SK-N-SH treated with all-trans-retinoic acid at 6 μM for 48 hours (cell line): Measurements from ENCODE around the gene ZNF618.

Source experiments
- ATAC-seq: fragments of 200-7000 bp; cut with Tn5 transposase; 3 replicates; pipeline ENCODE4 v1.9.1; 2020; ENCODE audit warnings: mild to moderate bottlenecking, moderate library complexity
- ARNTL ChIP-seq: fragments of 450-650 bp; formaldehyde crosslinking; IDR thresholded peaks from 2 replicates; pipeline ENCODE4 v1.5.0; 2020; ENCODE audit warnings: low read depth, mild to moderate bottlenecking, moderate library complexity, borderline replicate concordance
- BACH2 ChIP-seq: fragments of 250-450 bp; sonication (Bioruptor Pico); IDR thresholded peaks from 2 replicates; pipeline ENCODE4 v1.9.0; 2021; ENCODE audit warnings: mild to moderate bottlenecking, borderline replicate concordance
- CSDC2 ChIP-seq: fragments of 250-450 bp; sonication (Bioruptor Pico); IDR thresholded peaks from 2 replicates; pipeline ENCODE4 v1.5.0; 2020; ENCODE audit warnings: mild to moderate bottlenecking, moderate library complexity
- ESRRG ChIP-seq: fragments of 250-450 bp; sonication (Bioruptor Pico); IDR thresholded peaks from 2 replicates; pipeline ENCODE4 v1.6.1; 2021; ENCODE audit warnings: mild to moderate bottlenecking
- GLIS3 ChIP-seq: fragments of 250-450 bp; sonication (Bioruptor Pico); IDR thresholded peaks from 2 replicates; pipeline ENCODE4 v1.5.0; 2020; ENCODE audit warnings: mild to moderate bottlenecking, moderate library complexity
- ISL1 ChIP-seq: fragments of 250-450 bp; sonication (Bioruptor Pico); IDR thresholded peaks from 2 replicates; pipeline ENCODE4 v2.1.2; 2022; ENCODE audit warnings: mild to moderate bottlenecking, moderate library complexity
- OSR1 ChIP-seq: fragments of 250-450 bp; sonication (Bioruptor Pico); IDR thresholded peaks from 2 replicates; pipeline ENCODE4 v1.8.0; 2022; ENCODE audit warnings: moderate library complexity, mild to moderate bottlenecking, inconsistent platforms
- PPARA ChIP-seq: fragments of 250-450 bp; sonication (Bioruptor Pico); IDR thresholded peaks from 2 replicates; pipeline ENCODE4 v1.5.0; 2020; ENCODE audit warnings: mild to moderate bottlenecking, borderline replicate concordance
- RARB ChIP-seq: fragments of 250-450 bp; sonication (Bioruptor Pico); IDR thresholded peaks from 2 replicates; pipeline ENCODE4 v1.8.0; 2021; ENCODE audit warnings: mild to moderate bottlenecking, moderate library complexity
- SNAI2 ChIP-seq: fragments of 250-450 bp; sonication (Bioruptor Pico); IDR thresholded peaks from 2 replicates; pipeline ENCODE4 v1.5.0; 2020; ENCODE audit warnings: mild to moderate bottlenecking, moderate library complexity
- TCF4 ChIP-seq: fragments of 250-450 bp; sonication (Bioruptor Pico); IDR thresholded peaks from 2 replicates; pipeline ENCODE4 v1.8.0; 2021; ENCODE audit warnings: mild to moderate bottlenecking, moderate library complexity, borderline replicate concordance
- ZC3H10 ChIP-seq: fragments of 250-450 bp; sonication (Bioruptor Pico); IDR thresholded peaks from 2 replicates; pipeline ENCODE4 v1.5.1; 2021; ENCODE audit warnings: mild to moderate bottlenecking, moderate library complexity
- ZFP3 ChIP-seq: fragments of 250-450 bp; sonication (Bioruptor Pico); IDR thresholded peaks from 2 replicates; pipeline ENCODE4 v1.5.0; 2020; ENCODE audit warnings: mild to moderate bottlenecking, moderate library complexity
- ZFP30 ChIP-seq: fragments of 450-650 bp; formaldehyde crosslinking; IDR thresholded peaks from 2 replicates; pipeline ENCODE4 v1.5.0; 2022; ENCODE audit warnings: mild to moderate bottlenecking, moderate library complexity
- ZNF565 ChIP-seq: fragments of 450-650 bp; formaldehyde crosslinking; conservative IDR thresholded peaks from 2 replicates; pipeline ENCODE4 v1.5.0; 2020; ENCODE audit warnings: low read depth, mild to moderate bottlenecking, moderate library complexity
- ZNF70 ChIP-seq: fragments of 450-650 bp; formaldehyde crosslinking; IDR thresholded peaks from 2 replicates; pipeline ENCODE4 v1.5.0; 2020; ENCODE audit warnings: mild to moderate bottlenecking, moderate library complexity
- ZNF8 ChIP-seq: fragments of 450-650 bp; formaldehyde crosslinking; IDR thresholded peaks from 2 replicates; pipeline ENCODE4 v1.5.0; 2020; ENCODE audit warnings: mild to moderate bottlenecking, moderate library complexity
- TF ChIP-seq, protein P1 (sequence below): fragments of 250-450 bp; sonication (Bioruptor Pico); IDR thresholded peaks from 2 replicates; pipeline ENCODE4 v1.8.0; 2021; ENCODE audit warnings: low read depth, mild to moderate bottlenecking, moderate library complexity, borderline replicate concordance
- TF ChIP-seq, protein P2 (sequence below): fragments of 250-450 bp; sonication (Bioruptor Pico); IDR thresholded peaks from 2 replicates; pipeline ENCODE4 v1.5.1; 2020; ENCODE audit warnings: low read depth, mild to moderate bottlenecking, moderate library complexity
- TF ChIP-seq, protein P3 (sequence below): fragments of 250-450 bp; sonication (Bioruptor Pico); IDR thresholded peaks from 2 replicates; pipeline ENCODE4 v1.5.1; 2021; ENCODE audit warnings: mild to moderate bottlenecking, moderate library complexity
- TF ChIP-seq, protein P4 (sequence below): fragments of 250-450 bp; sonication (Bioruptor Pico); IDR thresholded peaks from 2 replicates; pipeline ENCODE4 v1.5.0; 2020; ENCODE audit warnings: mild to moderate bottlenecking, moderate library complexity

Gene ZNF618

DNA sequence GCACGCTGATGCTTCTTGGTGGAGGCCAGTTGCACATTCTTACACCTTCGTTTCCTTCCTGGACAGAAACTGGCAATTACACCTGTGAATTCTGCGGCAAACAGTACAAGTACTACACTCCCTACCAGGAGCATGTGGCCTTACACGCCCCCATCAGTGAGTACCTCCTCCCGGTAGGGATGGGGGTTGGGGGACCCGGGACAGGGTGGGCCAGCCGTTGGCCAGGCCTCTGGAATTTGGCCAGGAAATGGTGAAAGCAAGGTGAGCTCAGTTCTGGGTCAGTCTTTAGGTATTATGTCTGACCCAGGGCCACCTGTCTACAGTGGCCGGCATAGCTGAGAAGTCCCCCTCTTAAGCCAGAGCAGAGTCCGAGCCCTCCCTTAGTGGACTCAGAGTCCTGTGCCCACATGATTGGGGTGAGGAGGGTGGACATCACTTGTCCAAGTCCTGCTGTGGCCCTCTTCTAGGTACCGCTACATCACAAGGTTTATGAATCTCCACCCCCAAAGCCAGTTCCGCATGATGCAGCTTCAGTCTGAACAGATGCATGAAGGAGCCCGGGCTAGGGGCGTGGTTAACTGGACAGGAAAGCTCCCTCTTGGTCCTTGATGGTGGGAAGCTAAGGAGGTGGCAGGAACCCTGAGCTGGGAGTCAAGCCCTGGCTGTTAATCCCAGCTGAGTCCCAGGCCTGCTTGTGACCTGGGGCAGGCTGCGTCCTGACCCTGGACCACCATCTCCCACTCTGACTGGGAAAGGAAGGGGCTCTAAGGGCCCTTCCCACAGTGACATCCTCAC lies 140.7 kb downstream of the ZNF618 start (continued):
- TF ChIP-seq ZFP3 (no peak), ISL1 (no peak), ARNTL (CRISPR knock-in tag) (no peak)

DNA sequence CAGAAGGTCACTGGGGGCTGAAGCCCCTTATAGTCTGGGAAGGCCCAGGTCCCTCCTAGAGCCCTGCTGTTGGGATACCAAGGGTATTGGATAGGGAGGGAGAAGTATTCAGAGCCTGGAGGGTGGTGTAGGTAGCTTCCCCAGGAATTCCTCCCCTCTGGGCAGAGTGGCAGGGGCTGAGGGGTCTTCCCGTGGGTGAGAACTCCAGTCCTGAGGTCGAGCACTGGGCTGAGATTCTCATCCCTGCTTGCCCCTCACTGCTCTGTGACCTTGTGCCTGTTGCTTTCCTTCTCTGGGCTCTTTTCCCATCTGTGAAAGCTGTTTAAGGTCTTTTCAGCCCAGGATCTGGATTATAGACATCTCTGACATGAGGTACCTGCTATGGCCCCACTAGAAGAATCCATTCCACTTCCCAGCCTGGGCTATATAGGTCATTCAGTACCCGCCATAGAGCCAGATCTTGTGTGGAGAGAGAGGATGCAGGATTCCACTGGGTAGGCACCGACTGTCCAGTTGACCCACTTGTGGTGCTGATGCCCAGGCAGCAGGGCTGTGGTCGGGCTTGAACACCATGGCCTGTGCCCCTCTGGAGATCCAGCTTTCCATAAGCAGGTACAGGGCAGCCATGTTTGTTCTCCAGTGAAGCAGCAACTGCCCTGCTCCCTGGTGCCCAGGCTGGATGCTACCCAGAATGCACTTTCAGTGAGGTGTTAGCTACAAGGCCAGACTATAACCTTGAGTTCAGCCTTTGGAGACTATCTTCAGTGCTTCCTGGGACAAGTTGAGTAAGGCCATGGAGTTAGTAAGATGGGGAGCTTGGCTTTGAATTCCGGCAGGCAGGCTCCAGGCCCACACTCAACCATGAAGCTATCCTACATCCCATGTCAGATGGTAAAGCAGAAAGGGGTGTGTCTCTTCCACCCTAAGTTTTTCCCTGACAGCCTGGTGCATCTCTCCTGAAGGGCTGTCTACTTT lies 141.9 kb downstream of the ZNF618 start:
- TF ChIP-seq, protein P1, sequence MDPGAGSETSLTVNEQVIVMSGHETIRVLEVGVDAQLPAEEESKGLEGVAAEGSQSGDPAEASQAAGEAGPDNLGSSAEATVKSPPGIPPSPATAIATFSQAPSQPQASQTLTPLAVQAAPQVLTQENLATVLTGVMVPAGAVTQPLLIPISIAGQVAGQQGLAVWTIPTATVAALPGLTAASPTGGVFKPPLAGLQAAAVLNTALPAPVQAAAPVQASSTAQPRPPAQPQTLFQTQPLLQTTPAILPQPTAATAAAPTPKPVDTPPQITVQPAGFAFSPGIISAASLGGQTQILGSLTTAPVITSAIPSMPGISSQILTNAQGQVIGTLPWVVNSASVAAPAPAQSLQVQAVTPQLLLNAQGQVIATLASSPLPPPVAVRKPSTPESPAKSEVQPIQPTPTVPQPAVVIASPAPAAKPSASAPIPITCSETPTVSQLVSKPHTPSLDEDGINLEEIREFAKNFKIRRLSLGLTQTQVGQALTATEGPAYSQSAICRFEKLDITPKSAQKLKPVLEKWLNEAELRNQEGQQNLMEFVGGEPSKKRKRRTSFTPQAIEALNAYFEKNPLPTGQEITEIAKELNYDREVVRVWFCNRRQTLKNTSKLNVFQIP (CRISPR knock-in tag): no peak
- TF ChIP-seq ZFP30 (CRISPR knock-in tag): no peak
- TF ChIP-seq ZNF70 (CRISPR knock-in tag): no peak
- no peak for TF ChIP-seq ZC3H10 (CRISPR knock-in tag)
- TF ChIP-seq BACH2 (CRISPR knock-in tag): no peak
- no peak for TF ChIP-seq CSDC2 (CRISPR knock-in tag)
- no peak for TF ChIP-seq SNAI2 (CRISPR knock-in tag)
- TF ChIP-seq, protein P2, sequence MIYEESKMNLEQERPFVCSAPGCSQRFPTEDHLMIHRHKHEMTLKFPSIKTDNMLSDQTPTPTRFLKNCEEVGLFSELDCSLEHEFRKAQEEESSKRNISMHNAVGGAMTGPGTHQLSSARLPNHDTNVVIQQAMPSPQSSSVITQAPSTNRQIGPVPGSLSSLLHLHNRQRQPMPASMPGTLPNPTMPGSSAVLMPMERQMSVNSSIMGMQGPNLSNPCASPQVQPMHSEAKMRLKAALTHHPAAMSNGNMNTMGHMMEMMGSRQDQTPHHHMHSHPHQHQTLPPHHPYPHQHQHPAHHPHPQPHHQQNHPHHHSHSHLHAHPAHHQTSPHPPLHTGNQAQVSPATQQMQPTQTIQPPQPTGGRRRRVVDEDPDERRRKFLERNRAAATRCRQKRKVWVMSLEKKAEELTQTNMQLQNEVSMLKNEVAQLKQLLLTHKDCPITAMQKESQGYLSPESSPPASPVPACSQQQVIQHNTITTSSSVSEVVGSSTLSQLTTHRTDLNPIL: no peak
- TF ChIP-seq GLIS3 (CRISPR knock-in tag): no peak
- no peak for TF ChIP-seq ZNF8 (CRISPR knock-in tag)
- no peak for TF ChIP-seq ISL1
- no peak for TF ChIP-seq ZFP3
- TF ChIP-seq TCF4 (CRISPR knock-in tag): no peak
- TF ChIP-seq, protein P3, sequence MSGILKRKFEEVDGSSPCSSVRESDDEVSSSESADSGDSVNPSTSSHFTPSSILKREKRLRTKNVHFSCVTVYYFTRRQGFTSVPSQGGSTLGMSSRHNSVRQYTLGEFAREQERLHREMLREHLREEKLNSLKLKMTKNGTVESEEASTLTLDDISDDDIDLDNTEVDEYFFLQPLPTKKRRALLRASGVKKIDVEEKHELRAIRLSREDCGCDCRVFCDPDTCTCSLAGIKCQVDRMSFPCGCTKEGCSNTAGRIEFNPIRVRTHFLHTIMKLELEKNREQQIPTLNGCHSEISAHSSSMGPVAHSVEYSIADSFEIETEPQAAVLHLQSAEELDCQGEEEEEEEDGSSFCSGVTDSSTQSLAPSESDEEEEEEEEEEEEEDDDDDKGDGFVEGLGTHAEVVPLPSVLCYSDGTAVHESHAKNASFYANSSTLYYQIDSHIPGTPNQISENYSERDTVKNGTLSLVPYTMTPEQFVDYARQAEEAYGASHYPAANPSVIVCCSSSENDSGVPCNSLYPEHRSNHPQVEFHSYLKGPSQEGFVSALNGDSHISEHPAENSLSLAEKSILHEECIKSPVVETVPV (CRISPR knock-in tag): no peak
- TF ChIP-seq, protein P4, sequence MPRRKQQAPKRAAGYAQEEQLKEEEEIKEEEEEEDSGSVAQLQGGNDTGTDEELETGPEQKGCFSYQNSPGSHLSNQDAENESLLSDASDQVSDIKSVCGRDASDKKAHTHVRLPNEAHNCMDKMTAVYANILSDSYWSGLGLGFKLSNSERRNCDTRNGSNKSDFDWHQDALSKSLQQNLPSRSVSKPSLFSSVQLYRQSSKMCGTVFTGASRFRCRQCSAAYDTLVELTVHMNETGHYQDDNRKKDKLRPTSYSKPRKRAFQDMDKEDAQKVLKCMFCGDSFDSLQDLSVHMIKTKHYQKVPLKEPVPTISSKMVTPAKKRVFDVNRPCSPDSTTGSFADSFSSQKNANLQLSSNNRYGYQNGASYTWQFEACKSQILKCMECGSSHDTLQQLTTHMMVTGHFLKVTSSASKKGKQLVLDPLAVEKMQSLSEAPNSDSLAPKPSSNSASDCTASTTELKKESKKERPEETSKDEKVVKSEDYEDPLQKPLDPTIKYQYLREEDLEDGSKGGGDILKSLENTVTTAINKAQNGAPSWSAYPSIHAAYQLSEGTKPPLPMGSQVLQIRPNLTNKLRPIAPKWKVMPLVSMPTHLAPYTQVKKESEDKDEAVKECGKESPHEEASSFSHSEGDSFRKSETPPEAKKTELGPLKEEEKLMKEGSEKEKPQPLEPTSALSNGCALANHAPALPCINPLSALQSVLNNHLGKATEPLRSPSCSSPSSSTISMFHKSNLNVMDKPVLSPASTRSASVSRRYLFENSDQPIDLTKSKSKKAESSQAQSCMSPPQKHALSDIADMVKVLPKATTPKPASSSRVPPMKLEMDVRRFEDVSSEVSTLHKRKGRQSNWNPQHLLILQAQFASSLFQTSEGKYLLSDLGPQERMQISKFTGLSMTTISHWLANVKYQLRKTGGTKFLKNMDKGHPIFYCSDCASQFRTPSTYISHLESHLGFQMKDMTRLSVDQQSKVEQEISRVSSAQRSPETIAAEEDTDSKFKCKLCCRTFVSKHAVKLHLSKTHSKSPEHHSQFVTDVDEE (CRISPR knock-in tag): no peak
- TF ChIP-seq ZNF565 (CRISPR knock-in tag): no peak
- ATAC-seq: no peak

DNA sequence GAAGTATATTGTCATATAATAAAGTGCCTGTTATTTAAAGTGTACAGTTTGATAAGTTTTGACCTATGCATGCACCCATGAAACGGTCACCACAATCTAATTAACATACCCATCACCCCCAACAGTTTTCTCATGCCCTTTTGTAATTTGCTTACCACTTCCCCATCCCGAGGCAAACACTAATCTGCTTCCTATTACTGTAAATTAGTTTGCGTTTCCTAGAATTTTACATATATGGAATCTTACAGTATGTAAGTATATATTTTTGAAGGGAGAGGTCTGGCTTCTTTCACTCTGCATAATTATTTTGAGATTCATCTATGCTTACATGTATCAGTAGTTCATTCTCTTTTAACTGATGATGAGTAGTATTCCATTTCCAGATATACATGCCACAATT lies 145.5 kb downstream of the ZNF618 start:
- no peak for ATAC-seq
- TF ChIP-seq ZNF70 (CRISPR knock-in tag) (no peak), OSR1 (CRISPR knock-in tag) (no peak), CSDC2 (CRISPR knock-in tag) (no peak), ZNF8 (CRISPR knock-in tag) (no peak), ZFP3 (no peak), BACH2 (CRISPR knock-in tag) (no peak), RARB (CRISPR knock-in tag) (no peak), ZFP30 (CRISPR knock-in tag) (no peak), TCF4 (CRISPR knock-in tag) (no peak), GLIS3 (CRISPR knock-in tag) (no peak), PPARA (no peak), ARNTL (CRISPR knock-in tag) (no peak), ZNF565 (CRISPR knock-in tag) (no peak), ESRRG (CRISPR knock-in tag) (no peak), ZC3H10 (CRISPR knock-in tag) (no peak)
- TF ChIP-seq, protein P4 (CRISPR knock-in tag): no peak
